Right ventricle myocardium inferior (tissue), 1 donor: ENCODE measurements around the gene SPARC. TPM values are rescaled to one million over a fixed set of nuclear protein-coding genes. Genes with fewer than 3 reads are reported as not detected.

Experiments
- ATAC-seq: fragments of 200-7000 bp; cut with Tn5 transposase; one replicate; pipeline ENCODE4 v1.9.1; 2020; ENCODE audit warnings: mild to moderate bottlenecking, moderate library complexity
- DNase-seq: peaks from one replicate; pipeline ENCODE4 v3.0.0; 2021; ENCODE audit errors: missing footprints
- intact Hi-C: fragments of 100-400 bp; cut with DNase I; formaldehyde crosslinking; loops from one replicate; pipeline ENCODE4 v1.11.0; 2022
- total RNA-seq: library from RNA; stranded (reverse); fragmentation: NEBNext Ultra II Directional; extraction: Animal tissue kit (Norgen Biotek cat#: 25700); gene quantifications from one replicate; pipeline ENCODE4 v1.2.1, GENCODE V29; 2021
- donor health status: DM: no; HTN: yes; CAD: no; lungs with severe emphysema.

SPARC gene
- total RNA-seq, 1 donor from 2014 or later, result 517 TPM

DNA sequence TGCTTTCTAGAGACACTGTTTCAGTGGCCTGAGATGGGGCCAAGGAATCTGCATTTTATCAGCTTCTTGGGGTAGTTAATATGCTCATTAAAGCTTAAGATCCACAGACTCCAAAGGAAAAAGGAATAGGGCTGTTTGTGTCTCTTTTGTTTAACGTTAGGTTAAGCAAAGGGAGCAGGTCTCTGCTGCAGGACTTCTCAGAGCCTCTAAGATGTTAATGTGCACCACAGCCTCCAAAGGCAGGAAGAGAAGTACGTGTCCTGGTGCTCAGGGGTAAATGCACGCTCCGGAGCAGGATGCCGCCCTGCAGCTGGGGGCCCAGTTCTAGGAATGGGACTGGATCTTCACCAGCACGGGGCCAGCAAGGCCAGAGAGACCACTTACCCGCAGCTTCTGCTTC lies 19.6 kb downstream of the SPARC start:
- no peak for DNase-seq
- intact Hi-C loops, result no loop called here
- no peak for ATAC-seq

DNA sequence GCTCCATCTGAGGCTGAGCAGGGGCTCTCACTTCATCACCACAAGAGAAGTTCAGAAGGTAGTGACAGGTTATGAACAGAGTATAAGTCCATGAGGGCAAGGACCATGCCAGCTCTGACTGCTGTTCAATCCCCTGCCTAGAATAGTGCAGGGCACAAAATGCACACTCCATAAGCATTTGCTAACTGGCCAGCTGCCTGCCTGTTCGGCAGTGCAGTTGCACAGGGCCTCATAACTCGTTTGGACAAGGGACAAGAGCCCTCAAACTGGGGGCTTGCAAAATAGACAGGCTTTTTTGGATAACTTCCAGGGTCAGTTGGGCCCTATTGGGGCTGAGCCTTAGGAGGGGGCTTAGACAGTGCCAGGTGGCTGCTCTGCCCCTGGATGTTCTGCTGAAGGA lies 21.1 kb downstream of the SPARC start:
- intact Hi-C loops, result loop anchor here (2.0 kb wide), 1 partner anchor 17 kb away; no protein-coding TSS in a partner anchor
- ATAC-seq (no peak), DNase-seq (no peak)

DNA sequence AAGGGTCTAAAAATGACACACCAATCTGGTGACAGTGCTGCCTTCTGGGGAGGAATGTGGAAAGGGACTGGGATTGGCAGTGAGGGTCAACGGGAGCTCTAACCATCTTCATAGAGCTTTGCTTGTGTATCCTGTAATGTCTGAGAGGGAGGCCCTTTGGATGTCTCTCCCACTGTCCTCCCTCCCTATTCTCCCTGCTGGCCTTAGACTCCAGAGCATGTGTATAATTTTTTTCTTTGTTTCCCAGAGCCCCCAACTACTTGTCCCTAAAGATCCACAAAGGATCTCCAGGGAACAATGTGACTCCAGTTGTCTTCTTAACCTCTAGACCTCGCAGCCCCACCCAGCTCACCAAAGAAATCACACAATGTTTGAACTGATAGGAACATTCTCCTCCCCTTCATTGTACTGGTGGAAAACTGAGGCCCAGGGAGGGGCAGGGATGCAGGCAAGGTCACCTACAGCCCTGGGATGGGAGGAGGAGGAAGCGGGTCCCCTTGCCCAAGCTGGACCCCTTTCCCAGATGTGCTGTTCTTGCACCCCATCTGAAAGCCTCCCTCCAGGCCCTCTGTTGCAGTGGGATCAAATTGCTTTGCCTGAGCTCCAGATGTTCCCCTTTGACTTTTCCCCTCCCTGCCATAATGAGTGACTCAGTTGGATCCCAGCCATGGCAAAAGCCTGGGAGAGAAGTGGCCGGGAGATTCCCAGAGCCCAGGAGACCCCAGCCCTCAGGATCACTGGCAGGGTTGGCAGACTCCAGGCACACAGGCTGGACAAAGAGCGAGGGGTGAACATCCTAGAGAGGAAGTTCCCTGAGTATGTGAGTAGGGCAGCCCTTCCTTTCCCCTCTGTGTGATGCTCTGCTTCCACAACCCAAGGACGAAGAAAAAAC lies 21.8 kb downstream of the SPARC start:
- ATAC-seq, result peak; percentile 22
- intact Hi-C loops, result loop anchor here (2.0 to 5.0 kb wide), 2 partner anchors 18 to 32 kb away; no protein-coding TSS in a partner anchor

DNA sequence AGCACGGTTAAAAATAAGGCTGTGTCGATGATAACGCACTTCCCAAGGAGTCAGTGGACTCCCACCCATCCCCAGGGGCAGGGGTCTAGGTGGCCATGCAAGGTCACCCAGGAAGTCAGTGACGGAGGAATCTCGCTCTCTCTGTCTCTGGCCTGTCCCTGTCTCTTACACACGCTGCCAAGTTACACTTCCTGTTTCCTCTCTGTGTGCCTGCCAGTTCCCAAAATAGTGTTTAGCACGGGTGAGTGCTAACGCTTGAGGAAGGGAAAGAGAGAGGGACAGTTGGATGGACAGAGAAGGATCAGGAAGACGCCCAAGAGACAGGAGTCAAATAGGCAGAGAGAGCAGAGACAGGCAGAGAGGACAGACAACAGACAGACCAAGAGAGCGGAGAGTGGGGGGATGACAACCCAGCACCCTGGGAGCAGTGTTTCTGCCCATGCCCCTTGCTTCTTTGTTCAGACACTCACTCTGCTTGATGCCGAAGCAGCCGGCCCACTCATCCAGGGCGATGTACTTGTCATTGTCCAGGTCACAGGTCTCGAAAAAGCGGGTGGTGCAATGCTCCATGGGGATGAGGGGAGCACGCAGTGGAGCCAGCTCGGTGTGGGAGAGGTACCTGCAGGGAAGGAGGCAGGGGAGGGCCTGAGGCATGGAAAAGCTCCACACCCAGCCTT lies 23.0 kb downstream of the SPARC start:
- DNase-seq (no peak), ATAC-seq (peak; percentile 75)
- intact Hi-C loops, result loop anchor here (2.0 to 5.0 kb wide), 2 partner anchors 19 to 34 kb away; no protein-coding TSS in a partner anchor

More for the DNA sequence above, 21.8 kb downstream of the SPARC start:
- DNase-seq, result no peak

DNA sequence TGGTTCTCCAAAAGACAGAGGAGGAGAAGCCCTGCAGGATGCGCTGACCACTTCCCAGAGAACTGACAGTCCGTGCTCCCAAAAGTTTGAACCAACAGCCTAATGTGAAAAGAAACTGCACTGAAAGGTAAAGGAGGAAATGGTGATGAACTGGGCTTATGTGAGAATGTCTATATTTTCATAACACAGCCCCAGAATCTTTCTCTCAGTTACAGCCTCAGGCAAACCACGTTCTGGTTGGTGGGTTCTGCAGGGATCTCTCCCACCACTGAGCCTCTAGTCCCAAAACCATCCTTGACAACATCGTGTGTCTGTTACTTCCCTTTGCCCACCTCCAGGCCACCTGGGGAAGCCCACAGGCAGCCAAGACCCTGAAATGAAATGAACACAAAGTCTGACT lies 23.9 kb downstream of the SPARC start:
- ATAC-seq, result no peak
- intact Hi-C loops, result loop anchor here (5.0 kb wide), 1 partner anchor 34 kb away; no protein-coding TSS in a partner anchor

DNA sequence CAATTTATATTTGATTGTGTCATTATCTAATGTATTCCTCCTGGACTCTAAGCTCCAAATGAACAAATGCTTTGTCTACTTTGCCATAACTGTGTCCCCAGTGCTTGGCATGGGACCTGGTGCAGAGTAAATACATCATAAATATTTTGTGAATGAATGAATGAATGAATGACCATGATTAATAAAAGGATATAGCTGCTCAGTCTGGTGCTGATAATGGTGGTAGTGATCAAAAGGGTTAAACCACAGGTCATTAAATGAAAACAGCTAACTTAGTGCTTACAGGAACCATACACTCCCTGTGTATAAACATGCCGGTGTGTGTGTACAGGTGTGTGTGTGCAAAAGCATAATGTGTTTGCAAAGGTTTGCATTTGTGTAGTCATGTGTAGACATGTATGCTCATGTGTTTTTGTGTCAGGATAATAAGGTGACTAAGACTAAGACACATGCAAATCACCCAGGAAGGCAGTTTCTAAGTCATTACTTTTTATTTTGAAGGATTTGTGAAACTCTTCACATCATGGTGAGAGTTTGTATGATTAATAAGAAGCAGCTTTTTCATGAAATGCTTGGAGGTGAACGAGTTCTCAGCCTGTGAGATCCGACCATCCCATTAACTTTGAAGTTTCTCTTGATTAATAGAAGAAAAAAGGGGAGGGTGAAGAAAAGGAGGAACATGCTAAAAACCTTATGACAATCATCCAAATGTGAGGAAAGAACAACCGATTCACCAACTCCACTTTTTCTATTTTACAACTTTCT lies 24.6 kb downstream of the SPARC start:
- ATAC-seq, result no peak
- no peak for DNase-seq
- intact Hi-C loops, result loop anchor here (5.0 kb wide), 1 partner anchor 35 kb away; no protein-coding TSS in a partner anchor

More for the DNA sequence above, 23.9 kb downstream of the SPARC start:
- DNase-seq, result no peak

DNA sequence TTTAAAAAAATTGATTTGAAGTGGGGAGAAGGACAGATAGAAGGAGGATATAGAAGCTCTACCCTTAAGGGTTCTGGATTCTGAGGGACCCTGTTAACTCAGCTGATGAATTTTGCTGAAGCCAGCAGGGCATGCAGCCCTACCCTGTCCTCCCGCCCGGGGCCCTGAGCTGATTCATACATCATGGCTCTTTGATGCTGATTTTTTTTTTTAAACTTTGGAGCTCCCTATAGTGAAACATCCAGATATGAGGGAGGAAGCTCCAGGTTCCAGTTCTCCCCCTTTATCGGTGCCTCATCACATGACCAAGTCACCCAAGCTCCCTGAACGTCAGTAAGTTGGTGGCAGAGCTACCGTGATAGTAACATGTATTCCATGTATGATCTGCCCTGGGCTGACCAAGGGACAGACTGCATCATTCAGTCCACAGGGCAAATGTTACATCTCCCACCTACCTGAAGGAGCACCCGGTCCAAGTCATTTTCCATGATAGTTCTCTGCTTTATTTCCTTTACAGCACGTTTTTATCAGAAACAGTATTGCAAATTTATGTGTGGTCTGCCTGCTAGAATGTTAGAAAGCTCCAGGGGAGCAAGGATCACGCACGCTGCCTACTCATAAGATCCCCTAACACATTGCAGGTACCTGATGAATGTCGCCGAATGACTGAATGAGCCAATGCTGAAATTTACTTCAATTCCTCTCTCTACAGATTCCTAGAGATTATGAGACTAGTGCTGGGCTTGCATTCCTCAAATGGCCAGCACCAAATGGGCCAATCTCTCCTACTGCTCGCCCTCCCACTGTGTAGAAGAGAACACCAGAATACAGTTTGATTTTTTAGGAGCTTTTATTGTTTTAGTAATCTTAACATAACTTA lies 25.9 kb downstream of the SPARC start:
- ATAC-seq (no peak), DNase-seq (no peak)
- intact Hi-C loops, result loop anchor here (5.0 kb wide), 1 partner anchor 36 kb away; no protein-coding TSS in a partner anchor

DNA sequence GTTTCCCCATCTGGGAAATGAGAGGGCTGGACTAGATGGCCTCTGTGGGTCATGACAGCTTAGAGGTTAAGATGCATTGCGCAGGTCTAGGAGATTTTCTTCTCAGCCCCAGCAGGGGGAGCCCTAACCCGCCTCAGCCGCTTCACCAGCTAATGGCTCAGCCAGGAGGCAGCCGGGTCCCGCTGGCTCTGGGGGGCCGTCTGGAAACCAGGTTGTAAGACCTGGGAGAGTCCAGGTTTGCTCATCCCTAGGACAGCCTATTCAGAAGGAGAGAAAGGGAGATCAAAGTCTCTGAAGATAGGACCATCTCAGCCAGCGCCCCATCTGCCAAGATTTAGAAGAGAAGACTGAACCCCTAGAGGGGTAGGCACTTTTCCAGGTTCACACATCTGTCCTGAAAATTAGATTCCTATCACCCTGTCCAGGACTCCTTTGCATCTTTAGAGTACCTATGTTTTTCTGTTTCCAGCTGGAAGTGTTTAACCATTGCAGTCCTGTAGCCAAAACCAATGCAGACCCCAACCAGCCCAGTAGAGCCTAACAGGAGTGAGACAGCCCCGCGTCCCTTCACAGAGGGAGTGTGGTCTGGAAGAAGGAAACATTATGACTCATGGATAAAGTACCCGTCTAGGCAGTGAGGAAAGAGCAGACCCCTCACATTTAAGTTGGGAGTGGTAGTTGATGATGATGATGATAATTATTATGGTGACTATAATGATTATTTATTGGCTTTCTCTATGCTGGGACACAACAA lies 27.5 kb downstream of the SPARC start:
- DNase-seq (peak; percentile 88), ATAC-seq (peak; percentile 88)
- intact Hi-C loops, result loop anchor here (1.0 to 5.0 kb wide), 3 partner anchors 60 to 853 kb away; no protein-coding TSS in a partner anchor

DNA sequence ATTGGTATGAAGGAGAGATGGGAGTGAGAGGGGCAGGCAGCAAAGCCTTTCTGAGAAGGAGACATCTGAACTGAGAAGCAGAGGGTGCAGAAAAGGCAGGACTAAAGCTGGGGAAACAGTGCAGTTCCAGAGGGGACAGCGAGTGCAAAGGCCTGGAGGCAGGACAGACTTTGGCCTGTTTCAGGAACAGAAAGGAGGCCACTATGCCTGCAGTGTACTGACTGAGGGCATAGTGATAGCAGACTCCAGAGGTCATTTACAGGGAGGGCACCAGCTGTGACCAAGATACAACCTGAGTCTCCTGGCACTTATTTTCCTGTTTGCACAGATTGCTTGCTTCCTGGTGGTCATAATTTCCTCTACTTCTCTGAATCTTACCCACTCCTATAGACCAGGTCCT lies 29.6 kb downstream of the SPARC start:
- intact Hi-C loops, result loop anchor here (5.0 kb wide), 1 partner anchor 855 kb away; no protein-coding TSS in a partner anchor
- DNase-seq, result no peak
- no peak for ATAC-seq

DNA sequence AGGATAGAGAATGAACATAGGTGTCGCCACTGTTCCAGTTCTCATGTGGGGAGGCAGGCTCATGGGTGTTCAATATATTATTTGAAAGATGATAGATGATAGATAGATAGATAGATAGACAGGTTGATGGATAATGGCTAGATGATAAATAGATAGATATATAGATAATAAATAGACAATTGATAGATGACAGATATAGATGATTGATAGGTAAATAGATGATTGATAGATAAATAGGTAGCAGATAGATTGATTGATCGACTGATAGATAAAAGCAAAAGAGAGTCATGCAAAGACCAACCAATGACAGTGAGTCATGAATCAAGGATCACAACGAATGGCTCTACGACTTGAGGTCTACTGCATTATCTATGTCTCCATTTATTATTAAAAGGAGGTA lies 30.4 kb downstream of the SPARC start:
- intact Hi-C loops, result loop anchor here (5.0 kb wide), 1 partner anchor 856 kb away; no protein-coding TSS in a partner anchor
- ATAC-seq, result no peak
- DNase-seq, result no peak

DNA sequence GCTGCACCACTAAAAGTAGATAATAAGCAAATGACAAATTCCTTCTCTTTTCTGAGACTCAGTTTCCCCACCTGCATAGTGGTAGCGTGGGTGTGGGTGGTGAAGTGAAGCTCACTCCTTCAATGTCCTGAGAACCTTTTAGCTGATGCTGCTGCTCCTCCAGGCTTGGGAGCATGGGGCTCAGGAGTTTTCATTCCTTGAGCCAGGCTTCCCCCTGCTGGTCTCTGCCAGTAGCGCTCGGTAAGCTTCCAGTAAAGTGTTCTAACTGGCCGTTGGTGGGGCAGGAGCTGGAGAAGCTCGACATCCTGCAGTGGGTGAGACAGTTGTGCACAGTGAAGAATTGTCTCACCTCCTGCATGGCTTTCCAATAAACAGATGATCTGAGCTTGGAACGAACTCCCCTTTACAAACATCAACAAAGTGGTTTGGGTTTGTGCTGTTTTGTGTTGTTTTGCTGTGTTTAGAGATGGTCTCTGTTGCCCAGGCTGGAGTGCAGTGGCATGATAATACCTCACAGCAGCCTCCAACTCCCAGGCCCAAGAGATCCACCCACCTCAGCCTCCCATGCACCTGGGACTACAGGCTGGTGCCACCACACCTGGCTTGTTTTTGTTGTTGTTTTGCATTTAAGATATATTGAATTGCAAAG lies 34.6 kb downstream of the SPARC start:
- DNase-seq (no peak), ATAC-seq (peak; percentile 89)
- intact Hi-C loops, result loop anchor here (1.0 to 2.0 kb wide), 2 partner anchors 132 to 205 kb away; partner anchors contain the start of gene SLC36A1

DNA sequence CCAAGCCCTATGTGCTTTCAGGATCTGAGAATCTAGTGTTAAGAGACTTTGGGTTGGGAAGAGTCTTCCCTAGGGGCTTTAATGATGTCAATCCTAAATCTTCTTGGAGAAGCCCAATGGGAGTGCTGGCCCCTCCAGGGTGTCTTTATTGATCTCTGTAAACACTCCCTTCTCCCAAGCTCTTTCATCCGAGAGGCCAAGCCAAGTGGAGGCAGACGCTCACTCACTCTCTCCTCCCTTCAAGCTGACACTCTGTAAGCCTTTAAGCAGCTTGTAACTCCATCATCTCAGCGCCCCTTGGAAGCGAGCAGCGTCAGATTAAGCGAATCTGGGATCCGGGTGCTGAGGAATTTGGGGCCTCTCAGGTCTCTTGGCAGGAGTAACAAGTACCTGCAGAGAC lies 37.7 kb downstream of the SPARC start:
- intact Hi-C loops, result no loop called here
- ATAC-seq (no peak), DNase-seq (no peak)

DNA sequence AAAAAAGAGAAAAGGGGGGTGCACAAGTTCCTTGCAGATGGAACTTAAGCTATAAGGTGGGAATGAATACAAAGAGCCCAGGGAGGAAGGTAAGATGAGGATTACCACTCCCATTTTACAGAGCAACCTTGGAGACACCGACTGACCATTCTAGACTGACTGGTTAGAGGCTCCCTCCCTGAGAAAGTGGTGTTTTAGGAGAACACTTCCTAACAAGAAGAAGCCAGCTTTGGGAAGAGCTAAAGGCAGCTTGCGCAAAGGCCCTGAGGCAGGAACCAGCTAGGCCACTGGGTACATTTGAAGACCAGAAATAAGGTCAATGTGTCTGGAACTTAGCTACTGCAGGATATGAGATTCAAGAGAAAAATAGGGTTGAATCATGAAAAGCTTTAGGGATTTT lies 38.6 kb downstream of the SPARC start:
- ATAC-seq (no peak), DNase-seq (no peak)
- intact Hi-C loops, result no loop called here

DNA sequence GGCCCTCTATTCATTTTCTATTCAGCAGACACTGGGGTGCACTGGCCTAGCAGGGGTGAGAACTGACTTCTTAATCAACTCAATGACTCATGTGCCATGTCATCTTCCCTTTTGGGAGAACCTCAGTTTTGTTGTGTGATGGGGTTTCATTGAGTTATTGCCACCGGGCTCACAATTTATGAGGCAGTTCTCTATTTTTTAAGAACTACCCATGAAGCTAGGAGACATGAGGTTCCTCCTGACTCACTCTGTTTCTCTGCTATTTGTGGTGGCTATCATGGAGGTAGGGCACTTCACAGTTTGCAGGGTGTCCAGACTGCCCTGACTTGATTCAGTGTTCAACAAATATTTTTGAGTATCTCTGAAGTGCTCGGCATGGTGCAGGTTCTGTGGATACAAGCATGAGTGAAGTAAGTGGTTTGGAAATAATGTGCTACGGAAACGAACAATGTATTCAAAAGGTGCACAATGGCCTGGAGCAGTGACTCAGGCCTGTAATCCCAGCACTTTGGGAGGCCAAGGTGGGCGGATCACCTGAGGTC lies 39.3 kb downstream of the SPARC start:
- intact Hi-C loops, result no loop called here
- ATAC-seq (no peak), DNase-seq (no peak)

DNA sequence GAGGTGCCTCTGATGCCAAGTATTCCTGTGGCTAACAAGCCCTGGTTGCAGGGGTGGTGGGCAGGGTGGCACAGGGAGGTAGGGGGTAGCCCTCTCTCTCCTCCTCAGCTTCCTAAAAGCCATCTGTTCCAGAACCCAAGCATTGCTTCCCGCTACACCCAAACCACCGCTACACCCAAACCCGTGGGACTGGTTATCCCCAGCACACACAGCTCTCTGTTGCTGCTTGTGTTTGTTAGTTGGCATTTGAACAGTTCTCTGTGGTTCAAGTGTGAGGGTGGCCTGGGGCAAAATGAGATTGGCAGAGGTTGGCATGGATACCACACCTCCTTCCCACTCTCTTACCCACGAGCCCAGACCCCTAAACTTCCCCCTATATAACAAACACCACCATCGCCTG lies 40.4 kb downstream of the SPARC start:
- no peak for DNase-seq
- ATAC-seq, result no peak
- intact Hi-C loops, result no loop called here

DNA sequence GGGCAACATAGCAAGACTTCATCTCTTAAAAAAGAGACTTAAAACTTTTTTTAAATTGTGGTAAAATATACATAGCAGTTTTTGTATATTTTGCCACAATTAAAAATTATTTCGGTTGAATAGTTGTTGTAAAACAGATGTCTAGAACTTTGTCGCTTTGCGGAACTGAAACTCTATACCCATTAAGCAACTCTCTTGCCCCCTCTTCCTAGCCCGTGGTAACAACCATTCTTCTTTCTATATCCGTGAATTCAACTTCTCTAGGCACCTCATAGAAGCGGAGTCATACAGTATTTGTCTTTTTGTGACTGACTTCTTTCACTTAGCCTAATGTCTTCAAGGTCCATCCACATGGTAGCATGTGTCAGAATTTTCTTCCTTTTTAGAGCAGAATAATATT lies 43.3 kb downstream of the SPARC start:
- DNase-seq (no peak), ATAC-seq (no peak)
- intact Hi-C loops, result no loop called here
